Hepatocyte (in vitro differentiated cells): ENCODE data around the gene C20orf173. TPM values are rescaled to one million over a fixed set of nuclear protein-coding genes. Genes with fewer than 3 reads are reported as not detected.

Source experiments
- DNase-seq: peaks from one replicate; pipeline ENCODE4 v3.0.0-alpha.2; 2016; ENCODE audit warnings: low spot score
- H2AFZ ChIP-seq: fragments of 200-600 bp; sonication (generic); 2 replicates; pipeline ENCODE4 v1.6.0; 2016; ENCODE audit warnings: antibody characterized with exemption, mild to moderate bottlenecking
- H3K27ac ChIP-seq: fragments of 200-600 bp; sonication (generic); 2 replicates; pipeline ENCODE4 v1.5.1; 2016; ENCODE audit warnings: mild to moderate bottlenecking
- H3K27me3 ChIP-seq: fragments of 200-600 bp; sonication (generic); 2 replicates; pipeline ENCODE4 v1.6.1; 2016
- H3K36me3 ChIP-seq: fragments of 200-600 bp; sonication (generic); replicated peaks from 2 replicates; pipeline ENCODE4 v1.5.1; 2016; ENCODE audit warnings: low read depth; ENCODE audit not compliant: insufficient read depth
- H3K4me1 ChIP-seq: fragments of 200-600 bp; sonication (generic); 2 replicates; pipeline ENCODE4 v1.5.1; 2016; ENCODE audit warnings: mild to moderate bottlenecking, moderate library complexity; ENCODE audit not compliant: insufficient read depth
- H3K4me2 ChIP-seq: fragments of 200-600 bp; sonication (generic); 2 replicates; pipeline ENCODE4 v1.6.0; 2016
- H3K4me3 ChIP-seq: fragments of 200-600 bp; sonication (generic); 2 replicates; pipeline ENCODE4 v1.5.1; 2016; ENCODE audit warnings: mild to moderate bottlenecking
- H3K79me2 ChIP-seq: fragments of 200-600 bp; sonication (generic); 2 replicates; pipeline ENCODE4 v1.6.0; 2017; ENCODE audit warnings: mild to moderate bottlenecking
- H3K9me2 ChIP-seq: fragments of 200-600 bp; sonication (generic); replicated peaks from 2 replicates; pipeline ENCODE4 v1.6.0; 2017; ENCODE audit warnings: mild to moderate bottlenecking; ENCODE audit not compliant: insufficient read depth
- H3K9me3 ChIP-seq: fragments of 200-600 bp; sonication (generic); 2 replicates; pipeline ENCODE4 v1.5.1; 2016; ENCODE audit warnings: low read depth, mild to moderate bottlenecking
- H4K20me1 ChIP-seq: fragments of 200-600 bp; sonication (generic); 2 replicates; pipeline ENCODE4 v1.6.0; 2016; ENCODE audit warnings: mild to moderate bottlenecking; ENCODE audit not compliant: insufficient read depth, poor library complexity, severe bottlenecking
- CTCF ChIP-seq: fragments of 200-600 bp; sonication (generic); IDR thresholded peaks from 2 replicates; pipeline ENCODE4 v1.5.1; 2016; ENCODE audit warnings: antibody characterized with exemption, mild to moderate bottlenecking; ENCODE audit not compliant: poor library complexity
- EZH2 ChIP-seq: fragments of 200-600 bp; sonication (generic); IDR thresholded peaks from 2 replicates; pipeline ENCODE4 v1.6.1; 2016; ENCODE audit warnings: antibody characterized with exemption, mild to moderate bottlenecking, borderline replicate concordance
- EZH2phosphoT487 ChIP-seq: fragments of 200-600 bp; sonication (generic); IDR thresholded peaks from one replicate; pipeline ENCODE4 v1.6.1; 2018; ENCODE audit warnings: antibody characterized with exemption, mild to moderate bottlenecking, low read depth, moderate library complexity; ENCODE audit not compliant: unreplicated experiment, severe bottlenecking
- WGBS: methylation state at CpG from one replicate; pipeline ENCODE4 v1.1.6; 2016; ENCODE audit warnings: low lambda C conversion rate; ENCODE audit errors: missing lambda C conversion rate; 5-methylcytosine and 5-hydroxymethylcytosine counted together
- polyA plus RNA-seq: library from polyadenylated mRNA; unstranded; fragments of >200 nt; fragmentation: Nextera tagmentation; extraction: Ambion mirVana; gene quantifications from 2 replicates; pipeline ENCODE4 v1.2.1, GENCODE V29; 2016
- total RNA-seq: library from RNA; depleted of rRNA; stranded (reverse); fragments of >200 nt; gene quantifications from 2 replicates; pipeline ENCODE4 v1.2.3, GENCODE V29; 2014

C20orf173 gene
- total and polyA plus RNA-seq, 2 experiments from 2014 or later = not detected

DNA sequence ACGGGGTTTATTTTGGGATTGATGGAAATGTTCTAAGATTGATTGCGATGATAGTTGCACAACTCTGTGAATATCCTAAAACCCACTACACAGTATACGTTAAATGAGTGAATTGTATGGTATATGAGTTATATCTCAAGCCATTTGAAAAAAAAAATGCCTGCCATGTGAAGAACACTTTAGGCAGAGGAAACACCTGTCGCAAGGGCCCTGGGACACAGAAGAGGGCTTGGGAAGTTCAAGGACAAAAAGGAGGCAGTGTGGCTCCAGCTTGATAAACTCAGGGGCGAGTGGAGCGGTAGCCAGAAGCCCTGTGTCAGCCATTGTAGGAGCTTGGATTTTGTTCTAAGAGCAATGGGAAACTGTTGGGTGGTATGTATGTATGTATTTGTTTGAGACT is 37.1 kb downstream of the C20orf173 start:
- no peak overlapping the region for H2AFZ ChIP-seq
- WGBS = 97% methylated on average over 6 of the region's 6 CpGs
- H3K4me1 ChIP-seq = no peaks in the 10 kb centered on the region
- H3K27me3 ChIP-seq = no peaks in the 10 kb centered on the region
- H3K4me3 ChIP-seq = no peak overlapping the region
- no peaks in the 10 kb centered on the region for H3K79me2 ChIP-seq
- DNase-seq = no peak
- no peak for TF ChIP-seq CTCF
- no peaks in the 10 kb centered on the region for H3K9me2 ChIP-seq
- H3K36me3 ChIP-seq = no peaks in the 10 kb centered on the region
- H3K4me2 ChIP-seq = no peak overlapping the region
- no peak overlapping the region for H3K27ac ChIP-seq
- H3K9me3 ChIP-seq = no peaks in the 10 kb centered on the region
- no peaks in the 10 kb centered on the region for H4K20me1 ChIP-seq

DNA sequence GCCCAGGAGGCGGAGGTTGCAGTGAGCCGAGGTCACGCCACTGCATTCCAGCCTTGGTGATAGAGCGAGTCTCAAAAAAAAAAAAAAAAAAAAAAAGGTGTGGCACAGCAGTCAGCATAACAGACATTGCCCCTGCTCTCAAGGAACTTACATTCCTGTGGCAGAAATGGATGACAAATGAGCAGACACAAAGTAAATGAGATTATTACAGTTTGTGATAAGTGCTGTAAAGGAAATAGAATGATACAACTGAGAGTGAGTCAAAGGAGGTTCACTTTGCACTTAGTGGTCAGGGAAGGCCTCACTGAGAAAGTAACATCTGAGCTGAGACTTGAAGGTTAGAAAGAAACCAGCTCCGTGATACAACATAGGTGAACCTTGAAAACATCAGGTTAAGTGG is 37.6 kb downstream of the C20orf173 start:
- Histone ChIP-seq H3K36me3 (no peaks in the 10 kb centered on the region), H3K79me2 (no peaks in the 10 kb centered on the region), H4K20me1 (no peaks in the 10 kb centered on the region), H3K27ac (no peak overlapping the region), H2AFZ (no peak overlapping the region), H3K9me2 (no peaks in the 10 kb centered on the region), H3K4me1 (no peaks in the 10 kb centered on the region), H3K27me3 (no peaks in the 10 kb centered on the region), H3K9me3 (no peaks in the 10 kb centered on the region), H3K4me2 (no peak overlapping the region), H3K4me3 (no peak overlapping the region)
- TF ChIP-seq EZH2 (no peak), CTCF (no peak), EZH2phosphoT487 (no peak)
- 94% methylated on average over 5 of the region's 5 CpGs for WGBS
- DNase-seq = no peak

GRCh38 chr20:35490736-35491181 is 38.7 kb downstream of the C20orf173 start:
- H3K36me3 ChIP-seq = no peaks in the 10 kb centered on the region
- H3K9me3 ChIP-seq = no peaks in the 10 kb centered on the region
- WGBS = 98% methylated on average over 6 of the region's 6 CpGs
- no peak overlapping the region for H3K4me3 ChIP-seq
- no peak overlapping the region for H2AFZ ChIP-seq
- no peak for TF ChIP-seq EZH2phosphoT487
- no peak for TF ChIP-seq CTCF
- TF ChIP-seq EZH2 = no peak
- no peaks in the 10 kb centered on the region for H3K79me2 ChIP-seq
- H3K4me2 ChIP-seq = no peak overlapping the region
- no peak for DNase-seq
- no peaks in the 10 kb centered on the region for H3K9me2 ChIP-seq
- H3K4me1 ChIP-seq = no peaks in the 10 kb centered on the region
- H3K27ac ChIP-seq = no peak overlapping the region
- H4K20me1 ChIP-seq = no peaks in the 10 kb centered on the region
- no peaks in the 10 kb centered on the region for H3K27me3 ChIP-seq

DNA sequence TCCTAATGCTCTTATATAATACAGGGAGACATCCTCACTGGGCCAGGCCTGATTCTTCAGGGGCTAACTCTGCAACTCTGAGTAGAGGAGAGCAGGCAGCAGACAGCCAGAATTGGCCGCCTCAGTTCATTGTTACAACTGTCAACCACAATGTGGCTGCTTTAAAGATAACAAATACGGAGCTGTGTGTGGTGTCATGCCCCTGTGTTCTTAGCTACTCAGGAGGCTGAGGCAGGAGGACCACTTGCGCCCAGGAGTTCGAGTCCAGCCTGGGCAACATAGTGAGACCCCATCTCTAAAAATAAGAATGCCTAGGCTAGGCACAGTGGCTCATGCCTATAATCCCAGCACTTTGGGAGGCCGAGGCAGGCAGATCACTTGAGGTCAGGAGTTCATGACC is 39.7 kb downstream of the C20orf173 start:
- no peak for TF ChIP-seq EZH2phosphoT487
- TF ChIP-seq CTCF = no peak
- no peak for TF ChIP-seq EZH2
- no peaks in the 10 kb centered on the region for H3K4me1 ChIP-seq
- H4K20me1 ChIP-seq = no peaks in the 10 kb centered on the region
- no peak overlapping the region for H3K27ac ChIP-seq
- no peaks in the 10 kb centered on the region for H3K9me3 ChIP-seq
- WGBS = 98% methylated on average over 5 of the region's 5 CpGs
- H3K36me3 ChIP-seq = no peaks in the 10 kb centered on the region
- H3K79me2 ChIP-seq = no peaks in the 10 kb centered on the region
- H3K27me3 ChIP-seq = no peaks in the 10 kb centered on the region
- H3K4me2 ChIP-seq = no peak overlapping the region
- DNase-seq = no peak
- H3K4me3 ChIP-seq = no peak overlapping the region
- no peaks in the 10 kb centered on the region for H3K9me2 ChIP-seq
- H2AFZ ChIP-seq = no peak overlapping the region
